Measurements from ENCODE around the gene IL27RA. TPM values are rescaled to one million over a fixed set of nuclear protein-coding genes. Genes with fewer than 3 reads are reported as not detected.

Gene IL27RA
- total RNA-seq, 1 donor from 2014 or later, result 81.6 TPM

DNA sequence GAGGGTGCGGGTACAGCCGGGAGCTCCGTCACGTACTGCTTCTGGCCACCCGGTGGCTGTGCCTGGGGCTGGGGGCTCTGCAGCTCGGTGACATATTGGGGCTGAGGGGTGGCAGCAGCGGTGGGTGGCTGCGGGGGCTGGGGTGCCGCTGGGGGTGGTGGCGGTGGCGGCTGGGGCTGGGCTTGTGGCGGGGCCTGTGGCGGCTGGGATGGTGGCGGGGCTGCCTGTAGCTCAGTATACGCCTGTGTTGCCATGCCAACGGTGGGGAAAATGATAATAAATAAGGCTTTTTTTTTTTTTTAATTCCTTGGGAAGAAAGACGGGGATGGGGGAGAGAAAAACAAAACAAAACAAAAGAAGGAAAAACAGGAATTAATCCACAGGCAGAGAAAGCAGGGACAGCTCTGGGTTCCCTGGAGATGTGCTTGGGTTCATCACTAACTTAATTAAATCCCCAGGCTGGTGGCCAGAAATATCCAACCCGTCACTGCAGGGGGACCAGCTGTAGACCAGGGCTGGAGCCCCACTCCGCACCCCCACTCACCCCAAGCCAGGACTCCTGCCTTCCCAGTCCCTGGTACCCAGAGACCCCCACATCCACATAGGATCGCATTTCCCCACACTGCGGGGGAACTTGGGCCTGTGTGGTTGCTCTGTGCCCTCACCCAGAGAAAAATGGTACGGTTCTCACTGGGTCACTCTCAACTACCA lies 37.8 kb upstream of the IL27RA start:
- Mint-ChIP-seq H3K36me3 (ENCODE audit: low read depth) (peaks cover 39% of the 10 kb centered on the region), H3K27me3 (no peaks in the 10 kb centered on the region), H3K27ac (no peak overlapping the region), H3K4me1 (peaks cover 16% of the 10 kb centered on the region), H3K9me3 (no peaks in the 10 kb centered on the region), H3K4me3 (no peak overlapping the region)
- no peak for DNase-seq
- intact Hi-C loops (cut with micrococcal nuclease), result no loop called here

DNA sequence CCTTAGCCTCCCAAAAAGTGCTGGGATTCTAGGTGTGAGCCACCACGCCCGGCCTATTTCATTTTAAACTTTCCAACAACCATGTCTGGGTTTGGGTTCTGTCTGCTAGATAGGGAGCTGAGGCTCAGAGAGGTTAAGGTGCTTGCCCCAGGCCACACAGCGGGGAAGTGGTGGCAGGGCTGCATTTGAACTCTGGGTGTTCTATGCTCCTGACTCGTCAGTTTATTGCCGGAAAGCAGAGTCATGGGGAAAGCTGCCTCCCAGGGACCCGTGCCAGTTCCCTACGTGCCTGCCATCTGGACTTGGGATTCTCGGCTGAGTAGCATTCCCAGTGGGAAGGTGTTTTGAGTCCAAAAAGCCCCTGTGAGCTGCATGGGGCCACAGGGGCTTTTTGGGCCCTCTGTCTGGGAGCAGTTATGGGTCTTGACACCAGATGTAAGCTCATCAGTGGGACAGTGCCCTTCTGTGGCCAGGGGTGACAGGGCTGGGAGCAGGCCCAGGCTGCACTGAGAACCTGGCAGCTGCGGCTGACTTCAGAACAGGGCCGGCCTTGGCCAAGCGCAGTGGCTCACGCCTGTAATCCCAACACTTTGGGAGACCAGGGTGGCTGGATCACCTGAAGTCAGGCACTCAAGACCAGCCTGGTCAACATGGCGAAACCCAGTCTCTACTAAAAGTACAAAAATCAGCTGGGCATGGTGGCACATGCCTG lies 36.4 kb upstream of the IL27RA start:
- intact Hi-C loops (cut with micrococcal nuclease), result no loop called here
- Mint-ChIP-seq H3K27me3 (no peaks in the 10 kb centered on the region), H3K27ac (no peak overlapping the region), H3K4me3 (no peak overlapping the region), H3K9me3 (no peaks in the 10 kb centered on the region), H3K36me3 (ENCODE audit: low read depth) (peaks cover 33% of the 10 kb centered on the region), H3K4me1 (peaks cover 4% of the 10 kb centered on the region)
- DNase-seq, result no peak

- Mint-ChIP-seq H3K27ac (no peak overlapping the region), H3K9me3 (no peaks in the 10 kb centered on the region), H3K27me3 (no peaks in the 10 kb centered on the region), H3K36me3 (ENCODE audit: low read depth) (peaks cover 35% of the 10 kb centered on the region), H3K4me1 (peaks cover 9% of the 10 kb centered on the region), H3K4me3 (no peak overlapping the region)
- intact Hi-C loops (cut with micrococcal nuclease), result no loop called here
- no peak for DNase-seq
Measured at GRCh38 chr19:13995878-13996765, 35.4 kb upstream of the IL27RA start.

GRCh38 chr19:13996928-13997630 lies 34.5 kb upstream of the IL27RA start:
- H3K27ac Mint-ChIP-seq, result no peak overlapping the region
- H3K27me3 Mint-ChIP-seq, result no peaks in the 10 kb centered on the region
- no peak for DNase-seq
- peaks cover 14% of the 10 kb centered on the region for H3K4me1 Mint-ChIP-seq
- no peaks in the 10 kb centered on the region for H3K9me3 Mint-ChIP-seq
- no peak overlapping the region for H3K4me3 Mint-ChIP-seq
- peaks cover 30% of the 10 kb centered on the region for H3K36me3 Mint-ChIP-seq (ENCODE audit: low read depth)
- intact Hi-C loops (cut with micrococcal nuclease), result no loop called here

DNA sequence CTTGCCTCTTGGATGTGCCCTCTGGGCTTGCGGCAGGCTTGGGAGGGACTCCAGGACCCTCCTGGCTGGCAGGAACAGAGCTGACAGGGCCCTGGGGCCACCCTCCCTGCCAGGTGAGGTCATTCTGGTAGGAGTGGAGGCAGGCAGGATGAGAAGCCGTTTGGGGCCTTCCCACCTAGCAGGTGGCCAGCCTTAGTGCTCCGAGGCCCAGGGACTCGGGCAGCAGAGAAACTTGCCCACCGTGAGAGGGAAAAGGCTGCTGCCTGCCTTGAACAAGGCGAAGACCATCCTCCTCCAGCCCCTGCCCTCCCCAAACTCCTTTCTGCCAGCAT lies 34.0 kb upstream of the IL27RA start:
- Mint-ChIP-seq H3K9me3 (no peaks in the 10 kb centered on the region), H3K27me3 (no peaks in the 10 kb centered on the region), H3K4me1 (peaks cover 18% of the 10 kb centered on the region), H3K4me3 (no peak overlapping the region), H3K27ac (no peak overlapping the region), H3K36me3 (ENCODE audit: low read depth) (peaks cover 28% of the 10 kb centered on the region)
- DNase-seq, result no peak
- intact Hi-C loops (cut with micrococcal nuclease), result no loop called here

DNA sequence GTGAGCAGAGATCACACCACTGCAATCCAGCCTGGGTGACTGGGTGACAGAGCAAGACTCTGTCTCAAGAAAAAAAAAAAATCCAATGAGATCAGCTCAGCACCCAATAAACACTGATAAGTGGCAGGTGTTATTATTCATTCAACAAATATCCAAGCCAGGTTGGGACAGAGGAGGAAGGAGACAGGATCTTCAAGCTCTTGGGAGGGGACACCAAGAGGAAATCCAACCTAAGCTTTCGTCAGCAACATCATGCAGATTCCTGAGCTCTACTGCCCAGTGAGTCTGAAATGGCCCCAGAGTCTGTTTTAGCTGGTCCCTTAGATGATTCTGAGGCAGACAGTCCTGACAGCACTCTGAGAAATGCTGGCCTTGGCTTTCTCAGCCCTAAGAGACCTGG lies 33.1 kb upstream of the IL27RA start:
- DNase-seq, result no peak
- Mint-ChIP-seq H3K4me1 (peaks cover 26% of the 10 kb centered on the region), H3K27me3 (no peaks in the 10 kb centered on the region), H3K36me3 (ENCODE audit: low read depth) (peaks cover 26% of the 10 kb centered on the region), H3K4me3 (no peak overlapping the region), H3K9me3 (no peaks in the 10 kb centered on the region), H3K27ac (no peak overlapping the region)
- intact Hi-C loops (cut with micrococcal nuclease), result no loop called here

DNA sequence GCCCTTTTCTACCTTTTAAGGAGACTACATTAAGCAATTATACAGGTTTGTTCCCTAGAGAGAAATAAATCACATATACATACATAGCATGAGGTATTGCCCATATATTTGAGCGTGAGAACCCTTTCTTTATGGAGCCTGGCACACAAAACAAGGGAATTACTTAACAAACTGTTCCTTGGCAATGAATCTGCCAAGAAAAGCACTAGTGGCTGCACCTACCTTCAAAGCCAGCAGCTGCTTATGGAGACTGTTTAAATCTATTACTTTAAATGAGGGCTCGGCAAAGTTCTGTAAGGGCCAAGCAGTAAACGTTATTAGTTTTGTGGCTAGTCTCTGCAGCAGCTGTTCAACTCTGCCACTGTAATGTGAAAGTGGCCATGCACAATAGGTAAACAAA lies 32.5 kb upstream of the IL27RA start:
- no peaks in the 10 kb centered on the region for H3K27me3 Mint-ChIP-seq
- peaks cover 26% of the 10 kb centered on the region for H3K36me3 Mint-ChIP-seq (ENCODE audit: low read depth)
- DNase-seq, result no peak
- H3K27ac Mint-ChIP-seq, result no peak overlapping the region
- intact Hi-C loops (cut with micrococcal nuclease), result no loop called here
- no peaks in the 10 kb centered on the region for H3K9me3 Mint-ChIP-seq
- H3K4me3 Mint-ChIP-seq, result no peak overlapping the region
- H3K4me1 Mint-ChIP-seq, result peaks cover 29% of the 10 kb centered on the region

- DNase-seq, result no peak
- no peaks in the 10 kb centered on the region for H3K9me3 Mint-ChIP-seq
- peaks cover 39% of the 10 kb centered on the region for H3K4me1 Mint-ChIP-seq
- H3K36me3 Mint-ChIP-seq (ENCODE audit: low read depth), result peaks cover 26% of the 10 kb centered on the region
- intact Hi-C loops (cut with micrococcal nuclease), result no loop called here
- H3K27ac Mint-ChIP-seq, result peak overlapping the region; percentile 80
- no peaks in the 10 kb centered on the region for H3K27me3 Mint-ChIP-seq
- H3K4me3 Mint-ChIP-seq, result peak overlapping the region; percentile 39
Measured at GRCh38 chr19:14000691-14001375, 30.7 kb upstream of the IL27RA start.

- Mint-ChIP-seq H3K27ac (peak overlapping the region; percentile 97), H3K36me3 (ENCODE audit: low read depth) (peaks cover 24% of the 10 kb centered on the region), H3K27me3 (no peaks in the 10 kb centered on the region), H3K4me3 (peak overlapping the region; percentile 74), H3K9me3 (no peaks in the 10 kb centered on the region), H3K4me1 (peaks cover 48% of the 10 kb centered on the region)
- peak; percentile 82 for DNase-seq
- intact Hi-C loops (cut with micrococcal nuclease), result loop anchor here (1.0 kb wide), 1 partner anchor 16 kb away; no protein-coding TSS in a partner anchor
Measured at GRCh38 chr19:14002571-14003250, 28.9 kb upstream of the IL27RA start.

DNA sequence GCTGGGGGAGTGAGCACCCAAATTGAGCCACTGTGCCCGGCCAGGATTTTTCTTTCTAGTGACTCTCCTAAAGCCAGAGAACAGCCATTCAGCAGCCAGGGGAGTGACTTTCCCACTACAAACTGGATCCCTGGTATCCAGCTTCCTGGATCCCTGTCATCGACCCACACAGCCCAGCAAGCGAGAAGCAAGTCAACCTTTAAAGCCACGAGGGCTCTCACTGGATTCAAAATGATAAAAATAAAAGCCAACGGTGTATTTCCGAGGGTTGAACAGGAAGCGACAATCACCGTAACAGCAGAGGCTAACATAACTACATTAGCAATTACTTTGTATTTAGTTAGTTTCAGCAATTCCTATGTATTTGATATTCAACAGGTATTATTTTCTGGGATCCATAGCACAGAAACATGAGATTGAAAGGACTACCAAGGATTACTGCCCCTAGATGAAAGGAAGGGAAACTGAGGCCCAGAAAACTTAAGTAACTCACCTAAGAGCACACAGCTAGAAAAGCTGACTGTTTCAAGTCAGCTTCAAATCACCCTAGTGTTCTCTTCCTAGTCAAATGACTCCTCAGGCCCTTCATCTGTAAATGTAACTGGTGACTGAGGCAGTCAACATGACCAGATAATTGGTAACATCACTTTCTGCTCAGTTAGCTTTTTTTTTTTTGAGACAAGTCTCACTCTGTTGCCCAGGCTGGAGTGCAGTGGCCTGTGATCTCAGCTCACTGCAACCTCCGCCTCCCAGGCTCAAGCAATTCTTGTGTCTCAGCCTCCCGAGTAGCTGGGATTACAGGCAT lies 28.1 kb upstream of the IL27RA start:
- peak overlapping the region; percentile 97 for H3K27ac Mint-ChIP-seq
- intact Hi-C loops (cut with micrococcal nuclease), result no loop called here
- DNase-seq, result peak; percentile 76
- peaks cover 18% of the 10 kb centered on the region for H3K36me3 Mint-ChIP-seq (ENCODE audit: low read depth)
- no peaks in the 10 kb centered on the region for H3K27me3 Mint-ChIP-seq
- peaks cover 49% of the 10 kb centered on the region for H3K4me1 Mint-ChIP-seq
- H3K4me3 Mint-ChIP-seq, result peak overlapping the region; percentile 74
- H3K9me3 Mint-ChIP-seq, result no peaks in the 10 kb centered on the region

DNA sequence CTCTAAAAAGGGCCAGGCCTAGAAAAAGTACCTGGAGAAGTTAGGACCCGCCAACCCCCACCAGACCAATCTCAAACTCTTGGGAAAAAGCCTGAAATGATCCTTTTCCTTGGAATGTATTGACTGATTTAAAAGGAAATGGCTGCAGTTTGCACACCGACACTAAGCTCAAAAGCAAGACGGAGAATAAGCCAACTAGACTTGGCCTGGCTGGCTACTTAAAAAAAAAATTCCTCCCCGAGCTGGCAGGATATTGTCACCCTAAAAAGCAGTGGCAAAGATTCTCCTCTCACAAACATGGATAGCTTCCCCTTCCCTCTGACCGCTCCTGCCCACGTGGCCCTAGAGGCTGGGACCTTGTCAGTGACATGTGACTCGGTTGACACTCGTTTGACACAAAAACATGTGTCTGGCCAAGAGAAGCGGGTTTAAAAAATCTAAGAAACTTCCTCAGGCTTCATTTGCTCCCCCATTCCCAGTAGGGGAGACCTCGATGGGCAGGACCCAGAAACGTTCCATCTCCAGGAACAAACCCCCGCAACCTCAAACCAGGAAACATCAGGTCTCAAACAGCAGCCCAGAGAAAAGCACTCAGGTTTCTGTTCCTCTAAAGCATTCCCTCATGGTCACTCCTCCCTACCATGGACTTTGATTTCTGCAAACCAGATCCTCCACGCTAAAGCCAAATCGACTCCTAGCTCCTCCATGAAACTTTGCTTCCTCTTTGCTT lies 26.8 kb upstream of the IL27RA start:
- Mint-ChIP-seq H3K9me3 (no peaks in the 10 kb centered on the region), H3K4me3 (peak overlapping the region; percentile 81), H3K27me3 (no peaks in the 10 kb centered on the region), H3K4me1 (peaks cover 49% of the 10 kb centered on the region), H3K27ac (peak overlapping the region; percentile 95), H3K36me3 (ENCODE audit: low read depth) (peaks cover 12% of the 10 kb centered on the region)
- intact Hi-C loops (cut with micrococcal nuclease), result loop anchor here (5.0 kb wide), 1 partner anchor 43 kb away; no protein-coding TSS in a partner anchor
- DNase-seq, result peak; percentile 68

All from activated CD4-positive, alpha-beta T cell treated with anti-CD3 and anti-CD28 coated beads, Interleukin-2, amount 10 ng/mL, durations not matched to agents 24 days and 14 days (primary cell).